Thyroid gland (tissue), 4 donors: ENCODE results near the gene ASAP2. TPM values are rescaled to one million over a fixed set of nuclear protein-coding genes. Genes with fewer than 3 reads are reported as not detected.

Source experiments
- DNase-seq, 2 donors: peaks; one replicate each; pipeline ENCODE4 v3.0.0-alpha.2; 2019
- H3K27ac ChIP-seq, 3 donors: fragments of 200-600 bp; sonication (generic); 1 replicate in 2 of 3; 2 replicates in 1 of 3; pipeline ENCODE4 v1.5.1; 2016 to 2019; ENCODE audit warnings: mild to moderate bottlenecking in 1 of 3, moderate library complexity in 1 of 3
- H3K27me3 ChIP-seq: fragments of 200-600 bp; sonication (generic); one replicate; pipeline ENCODE4 v1.5.1; 2019
- H3K36me3 ChIP-seq, 2 donors: fragments of 200-600 bp; sonication (generic); one replicate each; pipeline ENCODE4 v1.5.1; 2016 to 2019
- H3K4me1 ChIP-seq, 2 donors: fragments of 200-600 bp; sonication (generic); one replicate each; pipeline ENCODE4 v1.5.1; 2017 to 2019
- H3K4me3 ChIP-seq, 3 donors: fragments of 200-600 bp; sonication (generic); replicated peaks in 1 of 3; 1 replicate in 2 of 3; 2 replicates in 1 of 3; pipeline ENCODE4 v1.5.1; 2016; ENCODE audit warnings: mild to moderate bottlenecking in 1 of 3
- H3K9me3 ChIP-seq: fragments of 200-600 bp; sonication (generic); one replicate; pipeline ENCODE4 v1.5.1; 2017
- CTCF ChIP-seq, 6 experiments: fragments of 200-600 bp in 3 of 6; fragments of 450-650 bp in 3 of 6; sonication (generic) in 3 of 6; IDR thresholded peaks; one replicate each; pipeline ENCODE4 v1.5.1; 2016 to 2019; ENCODE audit warnings: antibody characterized with exemption in 6 of 6, mild to moderate bottlenecking in 2 of 6, inconsistent platforms in 1 of 6, moderate library complexity in 1 of 6
- POLR2A ChIP-seq, 2 donors: fragments of 450-650 bp; IDR thresholded peaks; one replicate each; pipeline ENCODE4 v1.6.1; 2017; ENCODE audit warnings: antibody characterized with exemption in 2 of 2, mild to moderate bottlenecking in 2 of 2, moderate library complexity in 1 of 2
- WGBS, 2 donors: methylation state at CpG; one replicate each; pipeline ENCODE4 v1.1.5; 2017; 5-methylcytosine and 5-hydroxymethylcytosine counted together
- intact Hi-C: fragments of 100-400 bp; cut with DNase I; formaldehyde crosslinking; loops from one replicate; pipeline ENCODE4 v1.15.1; 2023
- total RNA-seq, 4 donors: library from RNA; depleted of rRNA; stranded (reverse); fragments of >200 nt; gene quantifications; one replicate each; pipeline ENCODE4 v1.2.3, GENCODE V29; 2016

The ASAP2 gene
- total RNA-seq, 4 donors from 2014 or later = 40.3 to 55.3 (median 47.3) TPM

DNA sequence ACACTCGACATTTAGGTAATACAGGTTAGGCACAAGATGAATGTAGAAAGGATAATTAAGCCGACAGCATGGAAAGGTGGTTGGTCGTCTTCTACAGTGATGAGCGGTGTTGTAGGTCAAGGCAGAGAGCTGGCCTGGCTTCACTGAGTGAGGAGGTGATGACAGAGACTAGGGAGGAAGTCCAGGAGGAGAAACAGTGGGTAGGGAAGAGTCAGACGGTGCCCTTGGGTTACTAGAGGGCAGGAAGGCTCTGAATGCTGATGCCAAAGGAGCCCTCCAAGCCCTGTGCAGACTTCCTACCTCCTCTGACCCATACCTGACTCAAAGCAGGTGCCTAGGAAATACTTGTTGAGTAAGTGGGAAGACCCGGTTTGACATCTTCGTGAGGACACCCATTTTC, 116.0 kb downstream of the ASAP2 start:
- no peaks in the 10 kb centered on the region for H3K9me3 ChIP-seq
- H3K27ac ChIP-seq = no peak overlapping the region
- 92 to 96% methylated on average over 7 of the region's 7 CpGs for WGBS, 2 donors
- no peaks in the 10 kb centered on the region for H3K27me3 ChIP-seq
- TF ChIP-seq POLR2A (IDR thresholded peaks at IDR 0.05) (no peak), CTCF (IDR thresholded peaks at IDR 0.05) (no peak)
- intact Hi-C loops = no loop called here
- H3K4me1 ChIP-seq = peaks cover 9 to 24% of the 10 kb centered on the region in 2 donors
- no peak for DNase-seq
- peaks cover 3 to 4% of the 10 kb centered on the region in 2 donors for H3K36me3 ChIP-seq
- H3K4me3 ChIP-seq = no peak overlapping the region

GRCh38 chr2:9325428-9325827, 118.8 kb downstream of the ASAP2 start:
- Histone ChIP-seq H3K27ac (no peak overlapping the region), H3K9me3 (no peaks in the 10 kb centered on the region), H3K27me3 (no peaks in the 10 kb centered on the region), H3K36me3 (peaks cover 3 to 4% of the 10 kb centered on the region in 2 donors), H3K4me1 (peaks cover 17 to 28% of the 10 kb centered on the region in 2 donors), H3K4me3 (no peak overlapping the region)
- intact Hi-C loops = no loop called here
- TF ChIP-seq CTCF (IDR thresholded peaks at IDR 0.05) (no peak), POLR2A (IDR thresholded peaks at IDR 0.05) (no peak)
- 71% methylated on average over 3 of the region's 3 CpGs for WGBS, 2 donors
- DNase-seq = no peak

GRCh38 chr2:9326975-9327374, 120.4 kb downstream of the ASAP2 start:
- H3K4me1 ChIP-seq = peaks cover 31 to 42% of the 10 kb centered on the region in 2 donors
- H3K4me3 ChIP-seq = no peak overlapping the region
- no peak for TF ChIP-seq POLR2A (IDR thresholded peaks at IDR 0.05)
- TF ChIP-seq CTCF (IDR thresholded peaks at IDR 0.05) = no peak
- no peak for DNase-seq
- intact Hi-C loops = no loop called here
- H3K27me3 ChIP-seq = no peaks in the 10 kb centered on the region
- H3K9me3 ChIP-seq = no peaks in the 10 kb centered on the region
- peaks cover 3 to 4% of the 10 kb centered on the region in 2 donors for H3K36me3 ChIP-seq
- 82 to 83% methylated on average over 3 of the region's 3 CpGs for WGBS, 2 donors
- H3K27ac ChIP-seq = peak overlapping the region in 2 of 3 donors; percentile 86 to 89

DNA sequence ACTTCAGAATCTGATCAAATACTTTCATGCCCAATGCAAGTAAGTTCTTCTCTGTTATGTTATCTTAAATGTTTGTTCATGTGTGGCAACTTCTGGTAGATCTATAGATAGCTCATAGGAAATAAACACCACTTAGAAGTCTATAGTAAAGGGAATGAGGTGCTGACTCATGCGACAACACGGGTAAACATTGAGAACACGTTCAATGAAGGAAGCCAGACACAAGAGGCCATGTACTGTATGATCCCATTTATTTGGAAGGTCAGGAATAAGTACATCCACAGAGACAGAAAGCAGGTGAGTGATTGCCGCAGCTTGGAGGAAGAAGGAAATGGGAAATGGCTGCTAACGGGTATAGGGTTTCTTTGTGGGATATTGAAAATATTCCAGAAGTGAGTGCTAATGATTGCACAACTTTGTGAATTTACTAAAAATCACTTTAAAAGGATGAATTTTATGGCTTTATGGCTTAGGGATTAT, 121.3 kb downstream of the ASAP2 start:
- Histone ChIP-seq H3K4me3 (no peak overlapping the region), H3K27me3 (no peaks in the 10 kb centered on the region), H3K36me3 (peaks cover 3 to 4% of the 10 kb centered on the region in 2 donors), H3K4me1 (peaks cover 34 to 47% of the 10 kb centered on the region in 2 donors), H3K27ac (peak overlapping the region in 2 of 3 donors; percentile 86 to 89), H3K9me3 (no peaks in the 10 kb centered on the region)
- TF ChIP-seq POLR2A (IDR thresholded peaks at IDR 0.05) (no peak), CTCF (IDR thresholded peaks at IDR 0.05) (no peak)
- 72 to 85% methylated on average over 5 of the region's 5 CpGs for WGBS, 2 donors
- intact Hi-C loops = no loop called here
- no peak for DNase-seq

DNA sequence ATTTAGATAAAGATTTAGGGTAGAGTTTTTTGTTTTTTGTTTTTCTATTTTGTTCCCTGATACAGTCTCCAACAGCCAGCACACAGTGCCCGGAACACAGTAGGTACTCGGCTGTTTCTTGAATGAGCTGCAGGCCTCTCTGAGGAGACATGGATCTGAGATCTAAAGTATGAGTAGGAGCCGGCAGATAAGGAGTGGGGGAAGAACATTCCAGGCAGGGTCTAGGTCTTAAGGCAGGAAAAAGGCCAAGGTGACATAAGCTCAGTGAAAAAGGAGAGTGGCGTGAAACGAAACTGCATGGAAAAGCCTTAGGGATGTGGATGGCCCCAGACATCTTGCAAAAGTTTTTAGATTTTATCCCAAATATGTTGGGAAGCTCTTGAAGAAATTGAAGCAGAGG, 122.3 kb downstream of the ASAP2 start:
- no peak for DNase-seq
- H3K27ac ChIP-seq = peak overlapping the region in 2 of 3 donors; percentile 86 to 89
- H3K27me3 ChIP-seq = no peaks in the 10 kb centered on the region
- TF ChIP-seq POLR2A (IDR thresholded peaks at IDR 0.05) = no peak
- no peak for TF ChIP-seq CTCF (IDR thresholded peaks at IDR 0.05)
- intact Hi-C loops = no loop called here
- no peak overlapping the region for H3K4me3 ChIP-seq
- H3K9me3 ChIP-seq = no peaks in the 10 kb centered on the region
- WGBS, 2 donors = 85 to 90% methylated on average over 5 of the region's 5 CpGs
- peaks cover 44 to 56% of the 10 kb centered on the region in 2 donors for H3K4me1 ChIP-seq
- H3K36me3 ChIP-seq = no peaks in the 10 kb centered on the region
